IPS-20b (cell line): Measurements from ENCODE around the gene PTPRZ1.

Experiments
- H3K27ac ChIP-seq: one replicate; pipeline ENCODE4 v1.5.1; 2013; ENCODE audit warnings: low read length
- H3K27me3 ChIP-seq: 2 replicates; pipeline ENCODE4 v1.6.1; 2013; ENCODE audit warnings: mild to moderate bottlenecking, low read length, inconsistent platforms; ENCODE audit not compliant: insufficient read depth
- H3K36me3 ChIP-seq: 2 replicates; pipeline ENCODE4 v1.6.1; 2013; ENCODE audit warnings: low read depth, mild to moderate bottlenecking, inconsistent platforms, low read length, moderate library complexity; ENCODE audit not compliant: insufficient read depth
- H3K4me1 ChIP-seq: 2 replicates; pipeline ENCODE4 v1.6.1; 2013; ENCODE audit warnings: mild to moderate bottlenecking, control low read depth, inconsistent platforms, low read length, moderate library complexity; ENCODE audit not compliant: insufficient read depth
- H3K4me3 ChIP-seq: 2 replicates; pipeline ENCODE4 v1.5.1; 2013; ENCODE audit warnings: mild to moderate bottlenecking, low read length, inconsistent platforms
- H3K9ac ChIP-seq: 2 replicates; pipeline ENCODE4 v1.6.1; 2013; ENCODE audit warnings: low read depth, mild to moderate bottlenecking, inconsistent platforms, low read length, moderate library complexity
- H3K9me3 ChIP-seq: 2 replicates; pipeline ENCODE4 v1.6.1; 2013; ENCODE audit warnings: mild to moderate bottlenecking, low read depth, low read length, inconsistent platforms; ENCODE audit not compliant: insufficient read depth

PTPRZ1 gene

GRCh38 chr7:121873289-121874194, 581 bp downstream of the PTPRZ1 start:
- H3K27ac ChIP-seq, result peak overlapping the region; percentile 79
- peaks cover 19% of the 10 kb centered on the region; the same call in 1 of the 2 replicates for H3K4me1 ChIP-seq
- peaks cover 6% of the 10 kb centered on the region; the same call in 1 of the 2 replicates for H3K36me3 ChIP-seq
- H3K27me3 ChIP-seq, result peaks cover 8% of the 10 kb centered on the region; the same call in 1 of the 2 replicates
- H3K9ac ChIP-seq, result peak overlapping the region; percentile 97
- H3K4me3 ChIP-seq, result peak overlapping the region; percentile 88
- no peaks in the 10 kb centered on the region for H3K9me3 ChIP-seq

- H3K4me1 ChIP-seq, result peaks cover 25% of the 10 kb centered on the region; the same call in 1 of the 2 replicates
- H3K27me3 ChIP-seq, result peaks cover 8% of the 10 kb centered on the region; the same call in 1 of the 2 replicates
- H3K36me3 ChIP-seq, result peaks cover 9% of the 10 kb centered on the region; the same call in 1 of the 2 replicates
- H3K4me3 ChIP-seq, result peak overlapping the region; percentile 88
- no peak overlapping the region for H3K27ac ChIP-seq
- H3K9ac ChIP-seq, result peak overlapping the region; percentile 97; the same call in 1 of the 2 replicates
- no peaks in the 10 kb centered on the region for H3K9me3 ChIP-seq
Measured at GRCh38 chr7:121874298-121874697, 1.3 kb downstream of the PTPRZ1 start.

GRCh38 chr7:121875203-121875602, 2.2 kb downstream of the PTPRZ1 start:
- peaks cover 9% of the 10 kb centered on the region; the same call in 1 of the 2 replicates for H3K36me3 ChIP-seq
- H3K27me3 ChIP-seq, result peaks cover 8% of the 10 kb centered on the region; the same call in 1 of the 2 replicates
- H3K9me3 ChIP-seq, result no peaks in the 10 kb centered on the region
- H3K9ac ChIP-seq, result peak overlapping the region; percentile 97; the same call in 1 of the 2 replicates
- peak overlapping the region; percentile 88; the same call in 1 of the 2 replicates for H3K4me3 ChIP-seq
- H3K27ac ChIP-seq, result no peak overlapping the region
- H3K4me1 ChIP-seq, result peaks cover 32% of the 10 kb centered on the region

GRCh38 chr7:121876656-121877500, 3.9 kb downstream of the PTPRZ1 start:
- peaks cover 4% of the 10 kb centered on the region; the same call in 1 of the 2 replicates for H3K27me3 ChIP-seq
- peaks cover 13% of the 10 kb centered on the region; the same call in 1 of the 2 replicates for H3K36me3 ChIP-seq
- no peak overlapping the region for H3K27ac ChIP-seq
- no peaks in the 10 kb centered on the region for H3K9me3 ChIP-seq
- H3K9ac ChIP-seq, result peak overlapping the region; percentile 4; the same call in 1 of the 2 replicates
- peak overlapping the region; percentile 88; the same call in 1 of the 2 replicates for H3K4me3 ChIP-seq
- H3K4me1 ChIP-seq, result peaks cover 45% of the 10 kb centered on the region

GRCh38 chr7:121878918-121879464, 6.0 kb downstream of the PTPRZ1 start:
- Histone ChIP-seq H3K4me1 (peaks cover 45% of the 10 kb centered on the region), H3K4me3 (no peak overlapping the region; the same call in 1 of the 2 replicates)

GRCh38 chr7:121879544-121879943, 6.6 kb downstream of the PTPRZ1 start:
- no peaks in the 10 kb centered on the region for H3K9me3 ChIP-seq
- peaks cover 15% of the 10 kb centered on the region; the same call in 1 of the 2 replicates for H3K36me3 ChIP-seq
- H3K27ac ChIP-seq, result no peak overlapping the region
- H3K9ac ChIP-seq, result peak overlapping the region; percentile 27; the same call in 1 of the 2 replicates
- no peaks in the 10 kb centered on the region for H3K27me3 ChIP-seq
- H3K4me1 ChIP-seq, result peaks cover 49% of the 10 kb centered on the region
- H3K4me3 ChIP-seq, result no peak overlapping the region; the same call in 1 of the 2 replicates

More at GRCh38 chr7:121878918-121879464, 6.0 kb downstream of the PTPRZ1 start:
- Histone ChIP-seq H3K9ac (0 out of 2 replicates have a peak overlapping the region, but pooled peaks have one; percentile 27), H3K27me3 (peaks cover under 1% of the 10 kb centered on the region; the same call in 1 of the 2 replicates), H3K27ac (no peak overlapping the region), H3K9me3 (no peaks in the 10 kb centered on the region), H3K36me3 (peaks cover 13% of the 10 kb centered on the region; the same call in 1 of the 2 replicates)

- H3K4me1 ChIP-seq, result peaks cover 48% of the 10 kb centered on the region
- H3K36me3 ChIP-seq, result peaks cover 15% of the 10 kb centered on the region; the same call in 1 of the 2 replicates
- no peaks in the 10 kb centered on the region for H3K9me3 ChIP-seq
- H3K4me3 ChIP-seq, result no peak overlapping the region
- no peaks in the 10 kb centered on the region for H3K27me3 ChIP-seq
- H3K27ac ChIP-seq, result no peak overlapping the region
- H3K9ac ChIP-seq, result no peak overlapping the region
Measured at GRCh38 chr7:121882731-121883130, 9.8 kb downstream of the PTPRZ1 start.

- Histone ChIP-seq H3K27ac (no peak overlapping the region), H3K9ac (no peak overlapping the region), H3K36me3 (peaks cover 12% of the 10 kb centered on the region; the same call in 1 of the 2 replicates), H3K27me3 (no peaks in the 10 kb centered on the region), H3K4me1 (peaks cover 30% of the 10 kb centered on the region), H3K4me3 (no peak overlapping the region), H3K9me3 (no peaks in the 10 kb centered on the region)
Measured at GRCh38 chr7:121885166-121885920, 12.4 kb downstream of the PTPRZ1 start.

- no peaks in the 10 kb centered on the region for H3K9me3 ChIP-seq
- H3K9ac ChIP-seq, result no peak overlapping the region
- H3K4me3 ChIP-seq, result no peak overlapping the region
- H3K36me3 ChIP-seq, result peaks cover 8% of the 10 kb centered on the region; the same call in 1 of the 2 replicates
- no peaks in the 10 kb centered on the region for H3K27me3 ChIP-seq
- peaks cover 20% of the 10 kb centered on the region; the same call in 1 of the 2 replicates for H3K4me1 ChIP-seq
- H3K27ac ChIP-seq, result no peak overlapping the region
Measured at GRCh38 chr7:121887634-121888033, 14.7 kb downstream of the PTPRZ1 start.

- Histone ChIP-seq H3K27ac (no peak overlapping the region), H3K4me3 (no peak overlapping the region), H3K27me3 (no peaks in the 10 kb centered on the region), H3K9me3 (no peaks in the 10 kb centered on the region), H3K9ac (no peak overlapping the region), H3K36me3 (peaks cover 15% of the 10 kb centered on the region; the same call in 1 of the 2 replicates), H3K4me1 (peaks cover 9% of the 10 kb centered on the region; the same call in 1 of the 2 replicates)
Measured at GRCh38 chr7:121890833-121891232, 17.9 kb downstream of the PTPRZ1 start.
